T-helper 22 cell (primary cell): ENCODE data around the gene MRPS5.

Experiments used
- DNase-seq: peaks from one replicate; pipeline ENCODE4 v3.0.0-alpha.2; 2020; ENCODE audit warnings: low read depth

The MRPS5 gene

DNA sequence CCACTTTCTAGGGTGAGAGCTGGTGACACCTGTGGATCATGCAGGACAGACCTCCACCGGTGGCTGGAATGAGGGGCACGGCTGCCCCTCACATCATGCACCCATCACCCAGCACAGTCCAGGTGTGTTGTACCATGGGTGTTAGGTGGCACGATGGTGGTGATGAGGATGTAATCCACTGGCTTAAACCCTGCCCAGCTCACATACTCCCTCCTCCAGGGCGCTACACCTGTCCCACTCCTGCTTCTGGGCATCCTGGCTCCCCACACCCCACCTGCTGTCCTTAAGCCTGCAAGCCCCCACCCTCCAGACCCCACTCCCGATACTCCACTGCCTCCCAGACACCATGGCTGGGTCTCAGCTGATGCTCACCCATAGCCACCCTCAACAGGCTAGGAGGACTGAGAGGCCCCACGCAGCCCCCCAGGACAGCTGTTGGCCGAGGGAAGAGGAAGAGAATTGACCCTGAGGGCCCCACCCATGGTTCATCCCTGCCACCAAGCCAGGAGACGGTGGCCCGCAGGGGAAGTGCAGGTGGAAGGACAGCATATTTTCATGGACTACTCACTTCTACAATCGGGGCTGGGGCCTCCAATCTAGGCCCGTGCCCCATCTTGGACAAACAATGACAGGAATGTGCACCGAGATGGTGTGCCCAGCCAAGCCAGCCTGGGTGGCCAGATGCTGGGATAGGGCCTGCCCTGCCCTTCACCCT lies 61.8 kb downstream of the MRPS5 start:
- DNase-seq, result no peak

DNA sequence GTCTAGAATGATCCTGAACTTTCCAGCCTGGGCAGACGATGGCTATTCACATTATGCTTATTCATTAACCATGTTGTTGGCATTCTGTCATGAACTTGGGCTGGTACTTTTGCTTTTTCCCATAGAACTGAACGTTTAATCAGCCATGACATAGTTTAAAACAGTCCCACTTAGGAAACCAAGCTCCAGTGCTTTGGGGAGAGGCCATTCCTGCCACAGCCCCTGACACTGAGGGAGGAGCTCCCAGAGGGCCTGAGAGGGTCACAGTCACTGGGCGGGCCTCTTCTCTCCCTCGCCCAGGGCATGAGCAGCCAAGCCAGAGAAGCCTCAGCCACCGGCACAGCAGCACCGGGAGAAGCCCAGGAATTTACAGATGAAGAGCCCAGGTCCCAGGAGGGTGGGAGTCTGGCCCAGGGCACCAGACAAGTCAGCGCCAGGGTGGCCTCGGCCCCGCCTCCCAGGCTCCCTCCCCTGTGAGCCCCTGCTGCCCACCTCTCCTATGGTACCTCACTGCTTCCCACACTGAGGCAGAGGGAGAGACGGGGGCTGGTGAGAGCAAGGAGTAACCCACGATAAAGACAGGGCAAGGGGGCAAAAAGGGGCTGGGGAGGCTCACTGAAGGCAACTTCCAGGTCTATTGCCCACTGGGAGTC lies 62.5 kb downstream of the MRPS5 start:
- no peak for DNase-seq

DNA sequence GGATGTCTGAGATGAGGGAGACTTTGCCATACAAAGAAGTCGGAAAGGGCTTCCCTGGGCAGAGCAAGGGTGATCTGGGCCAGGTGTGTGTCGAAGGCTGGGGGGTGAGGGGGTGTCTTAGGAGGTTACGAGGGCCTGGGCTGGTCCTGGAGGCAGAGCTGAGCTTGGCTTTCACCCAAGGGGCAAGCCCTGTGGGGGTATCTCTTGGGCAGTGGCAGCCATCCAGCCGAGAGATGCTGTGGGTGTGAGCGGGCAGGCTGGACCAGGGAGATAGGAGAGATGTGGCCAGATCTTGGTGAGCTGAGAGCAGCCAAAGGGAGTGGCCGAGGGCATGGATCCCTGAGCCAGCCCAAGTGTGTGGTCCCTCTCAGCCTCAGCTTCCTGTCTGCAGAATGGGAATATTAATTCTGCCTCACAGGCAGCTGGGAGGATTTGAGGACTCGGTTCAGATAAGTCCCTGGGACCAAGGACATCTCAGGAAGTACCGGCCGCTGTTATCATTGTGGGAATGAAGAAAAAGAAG lies 63.1 kb downstream of the MRPS5 start:
- no peak for DNase-seq

DNA sequence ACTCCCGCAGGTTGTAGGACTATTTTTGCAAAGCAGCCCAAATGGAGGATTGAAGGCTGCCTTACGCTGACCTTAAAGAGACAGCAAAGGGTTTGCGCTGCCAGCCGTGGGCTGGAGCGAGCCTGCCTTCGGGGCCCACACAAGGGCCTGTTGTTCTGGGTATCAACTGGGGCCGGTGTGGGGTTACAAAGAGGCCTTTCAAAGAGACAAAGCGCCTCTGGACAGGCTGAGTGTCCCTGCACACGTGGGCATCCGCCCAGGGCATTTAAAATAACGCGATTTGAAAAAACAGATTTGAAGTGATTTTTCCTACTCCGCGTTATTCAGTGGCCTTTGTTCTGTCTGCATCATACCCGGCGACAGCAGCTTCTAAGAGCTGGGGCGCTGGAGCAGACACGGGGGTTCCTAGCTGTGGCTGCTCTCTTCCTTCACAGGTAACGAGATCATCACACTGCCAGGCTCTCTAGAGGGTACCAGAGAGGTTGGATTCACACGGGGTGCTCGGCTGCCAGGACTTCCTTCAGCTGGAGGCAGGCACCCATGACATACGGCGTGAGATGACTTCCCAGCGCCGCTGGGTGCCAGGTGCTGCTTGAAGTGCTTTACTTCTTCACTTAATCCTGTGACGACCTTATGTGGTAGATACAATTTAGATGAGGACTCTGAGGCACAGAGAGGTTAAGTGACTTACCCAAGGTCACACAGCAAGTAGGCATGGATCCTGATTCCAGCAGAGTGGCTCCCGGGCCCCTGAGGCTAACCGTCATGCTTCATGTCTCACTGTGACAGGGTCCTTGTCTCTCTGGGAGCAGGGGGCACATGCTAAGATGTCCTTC lies 63.9 kb downstream of the MRPS5 start:
- no peak for DNase-seq

DNA sequence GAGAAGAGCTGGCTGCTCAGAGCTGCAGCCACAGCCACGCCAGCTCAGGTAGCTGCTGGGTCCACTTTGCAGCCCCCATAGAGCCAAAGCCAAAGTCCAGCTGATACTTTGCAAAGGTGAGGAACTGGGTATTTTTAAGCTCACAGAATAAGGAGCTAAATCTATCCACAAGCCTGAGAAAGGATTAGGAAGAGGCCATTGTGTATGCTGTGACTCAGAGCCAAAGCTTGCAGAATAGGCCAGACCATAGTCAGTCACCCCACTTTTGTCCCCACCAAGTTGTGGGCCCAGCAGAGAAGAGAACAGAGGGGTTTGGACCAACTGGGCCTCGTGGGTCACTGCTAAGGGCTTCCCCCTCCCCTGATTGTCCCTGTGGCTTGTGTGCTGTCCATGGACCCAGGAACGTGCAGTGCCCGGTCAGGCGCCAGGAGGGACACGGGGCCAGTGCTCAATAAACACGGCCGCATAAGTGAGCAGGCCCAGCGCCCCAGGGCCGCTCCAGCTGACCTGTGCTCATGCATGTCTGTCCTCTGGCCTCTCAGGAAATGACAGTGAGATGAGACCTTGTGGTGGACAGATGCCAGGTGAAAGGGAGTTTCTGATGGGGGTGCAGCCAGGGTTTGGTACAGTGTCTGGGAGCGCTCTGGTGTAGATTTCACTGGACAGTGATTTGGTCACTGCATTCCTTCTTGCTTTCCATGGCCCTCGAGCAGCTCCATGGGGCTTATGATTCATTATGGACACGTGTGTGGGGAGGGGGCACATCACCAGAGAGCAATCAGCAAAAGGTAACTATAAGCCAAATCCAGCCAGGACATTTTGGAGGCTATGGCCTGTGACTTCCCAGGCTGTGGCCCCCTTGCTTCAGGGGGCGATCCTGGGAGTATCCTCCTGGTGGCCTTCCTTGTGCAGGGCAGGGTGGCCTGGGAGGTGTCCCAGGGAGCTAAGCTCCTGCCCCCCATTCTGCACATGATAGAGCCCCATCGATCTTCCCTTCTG lies 64.8 kb downstream of the MRPS5 start:
- no peak for DNase-seq

DNA sequence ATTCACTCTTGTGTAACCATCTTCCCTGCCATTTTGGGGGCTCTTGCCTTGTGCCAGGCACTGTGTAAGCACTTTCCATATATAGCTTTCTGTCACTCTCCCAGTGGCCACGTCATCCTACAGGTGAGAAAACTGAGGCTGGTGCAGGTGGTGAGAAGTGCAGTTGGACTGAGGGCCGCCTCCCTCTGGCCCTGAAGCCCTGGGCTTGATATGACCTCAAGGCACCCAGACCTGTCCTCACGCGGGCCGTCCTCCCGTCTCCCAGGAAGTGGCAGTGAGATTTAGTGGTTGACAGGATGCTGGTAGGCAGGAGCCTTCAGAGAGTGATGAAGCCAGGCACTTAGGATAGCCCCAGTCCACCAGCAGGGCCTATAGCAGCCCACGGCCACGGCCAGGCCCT lies 65.6 kb downstream of the MRPS5 start:
- no peak for DNase-seq

DNA sequence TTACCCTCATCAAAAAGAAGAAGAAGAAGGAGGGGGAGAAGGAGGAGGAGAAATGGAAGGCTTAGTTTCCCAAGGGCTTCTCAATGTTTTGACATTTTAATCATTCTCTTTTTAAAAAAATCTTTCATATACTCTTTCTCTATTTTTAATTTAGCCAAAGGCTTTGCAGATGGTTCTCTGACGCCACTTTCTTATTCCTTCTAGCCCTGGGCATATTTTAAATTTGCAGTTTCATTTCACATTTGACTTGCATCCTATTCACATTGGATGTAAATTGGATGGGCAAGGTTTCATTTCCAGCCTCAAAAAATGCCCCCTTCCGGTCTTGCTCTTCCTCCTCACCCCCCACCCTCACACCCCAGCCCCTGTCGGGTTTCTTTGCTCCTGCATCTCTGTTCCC lies 66.3 kb downstream of the MRPS5 start:
- no peak for DNase-seq

DNA sequence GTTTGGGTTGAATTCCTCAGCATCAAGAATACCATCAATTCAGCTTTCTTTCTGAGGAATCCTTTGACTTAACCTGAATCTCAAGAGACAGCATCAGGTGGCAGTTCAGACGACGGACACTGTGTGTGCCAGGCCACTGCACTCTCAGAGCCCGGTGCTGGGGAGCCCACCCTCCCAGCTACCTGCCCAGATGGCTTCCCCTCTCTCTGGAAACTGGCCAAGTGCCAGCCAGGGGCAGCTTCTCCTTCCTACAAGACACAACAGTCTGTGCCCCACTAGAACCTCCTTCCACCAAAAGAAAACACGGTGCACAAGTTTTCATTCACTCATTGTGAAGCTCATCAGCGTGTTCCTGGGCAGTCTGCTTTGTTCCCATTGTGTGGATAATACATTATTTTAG lies 67.6 kb downstream of the MRPS5 start:
- no peak for DNase-seq

DNA sequence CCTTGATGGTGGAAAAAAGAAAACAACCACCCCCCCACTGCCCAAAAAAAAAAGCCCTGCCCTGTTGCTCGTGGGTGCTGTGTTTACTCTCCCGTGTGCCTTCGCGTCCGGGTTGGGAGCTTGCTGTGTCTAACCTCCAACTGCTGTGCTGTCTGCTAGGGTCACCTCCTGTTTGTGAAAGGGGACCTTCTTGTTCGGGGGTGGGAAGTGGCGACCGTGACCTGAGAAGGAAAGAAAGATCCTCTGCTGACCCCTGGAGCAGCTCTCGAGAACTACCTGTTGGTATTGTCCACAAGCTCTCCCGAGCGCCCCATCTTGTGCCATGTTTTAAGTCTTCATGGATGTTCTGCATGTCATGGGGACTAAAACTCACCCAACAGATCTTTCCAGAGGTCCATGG lies 68.1 kb downstream of the MRPS5 start:
- no peak for DNase-seq

DNA sequence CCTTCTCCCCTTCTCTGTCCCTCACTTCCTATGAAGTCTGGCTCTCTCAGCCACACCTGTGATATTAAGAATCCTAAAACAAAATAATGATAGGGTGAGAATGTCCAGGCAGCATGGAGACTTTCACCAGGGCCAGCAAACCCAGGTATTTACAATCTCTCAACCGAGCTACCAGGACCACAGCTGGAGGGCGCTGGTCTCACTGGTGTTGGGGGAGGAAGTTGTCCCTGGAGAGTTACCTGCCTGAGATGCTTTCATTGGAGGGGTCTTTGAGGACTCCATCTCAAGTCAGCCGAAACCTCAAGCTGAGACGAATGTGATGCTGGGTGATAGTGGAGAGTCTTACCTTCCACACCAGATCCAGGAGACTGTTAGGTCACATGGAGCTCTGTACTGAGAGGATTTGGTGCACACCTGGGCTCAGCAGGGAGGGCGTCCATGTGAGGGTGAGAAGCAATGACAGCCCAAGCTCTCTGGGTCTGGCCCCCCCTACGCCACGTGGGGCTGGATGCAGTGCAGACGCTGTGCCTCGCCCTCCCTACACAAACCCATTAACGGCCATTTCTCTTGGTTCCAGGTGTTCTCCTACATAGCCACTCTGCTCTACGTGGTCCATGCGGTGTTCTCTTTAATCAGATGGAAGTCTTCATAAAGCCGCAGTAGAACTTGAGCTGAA lies 68.7 kb downstream of the MRPS5 start:
- DNase-seq, result no peak

DNA sequence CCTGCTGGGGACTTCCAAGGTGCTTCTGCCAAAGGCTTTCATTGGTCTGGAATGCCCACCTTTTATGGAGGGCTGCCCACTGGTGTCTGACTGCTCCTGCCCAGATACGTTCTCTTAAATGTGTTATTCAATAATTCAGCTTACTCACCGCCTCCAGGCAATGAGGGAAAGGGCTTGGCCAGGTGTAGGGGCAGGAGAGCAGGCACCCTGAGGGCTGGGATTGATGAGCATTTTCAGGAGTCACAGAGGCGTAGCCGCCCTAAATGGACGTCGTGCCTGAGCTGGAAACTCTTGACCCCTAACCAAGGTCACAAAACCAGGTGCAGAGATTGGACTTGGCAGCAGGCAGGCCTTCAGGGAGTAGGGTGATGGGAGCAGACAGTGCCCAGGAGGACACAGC lies 69.3 kb downstream of the MRPS5 start:
- no peak for DNase-seq

DNA sequence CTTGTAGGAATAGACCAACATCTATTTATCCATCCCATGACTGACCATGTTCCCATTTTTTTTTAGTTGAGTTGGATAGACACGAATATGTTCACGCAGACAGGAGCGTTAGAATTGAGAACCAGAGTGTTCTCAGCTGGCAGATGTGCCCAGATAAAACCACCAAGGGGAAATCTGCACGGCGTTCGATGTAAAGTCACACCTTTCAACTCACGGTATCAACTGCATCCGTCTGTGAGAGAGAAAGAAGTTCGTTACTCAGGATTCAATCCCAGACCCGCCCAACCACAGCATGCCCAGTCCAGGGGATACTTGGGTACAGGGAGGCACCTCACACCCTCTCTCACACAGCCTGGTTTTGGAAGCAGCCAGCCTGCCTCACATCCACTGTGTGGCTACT lies 70.0 kb downstream of the MRPS5 start:
- DNase-seq, result no peak

DNA sequence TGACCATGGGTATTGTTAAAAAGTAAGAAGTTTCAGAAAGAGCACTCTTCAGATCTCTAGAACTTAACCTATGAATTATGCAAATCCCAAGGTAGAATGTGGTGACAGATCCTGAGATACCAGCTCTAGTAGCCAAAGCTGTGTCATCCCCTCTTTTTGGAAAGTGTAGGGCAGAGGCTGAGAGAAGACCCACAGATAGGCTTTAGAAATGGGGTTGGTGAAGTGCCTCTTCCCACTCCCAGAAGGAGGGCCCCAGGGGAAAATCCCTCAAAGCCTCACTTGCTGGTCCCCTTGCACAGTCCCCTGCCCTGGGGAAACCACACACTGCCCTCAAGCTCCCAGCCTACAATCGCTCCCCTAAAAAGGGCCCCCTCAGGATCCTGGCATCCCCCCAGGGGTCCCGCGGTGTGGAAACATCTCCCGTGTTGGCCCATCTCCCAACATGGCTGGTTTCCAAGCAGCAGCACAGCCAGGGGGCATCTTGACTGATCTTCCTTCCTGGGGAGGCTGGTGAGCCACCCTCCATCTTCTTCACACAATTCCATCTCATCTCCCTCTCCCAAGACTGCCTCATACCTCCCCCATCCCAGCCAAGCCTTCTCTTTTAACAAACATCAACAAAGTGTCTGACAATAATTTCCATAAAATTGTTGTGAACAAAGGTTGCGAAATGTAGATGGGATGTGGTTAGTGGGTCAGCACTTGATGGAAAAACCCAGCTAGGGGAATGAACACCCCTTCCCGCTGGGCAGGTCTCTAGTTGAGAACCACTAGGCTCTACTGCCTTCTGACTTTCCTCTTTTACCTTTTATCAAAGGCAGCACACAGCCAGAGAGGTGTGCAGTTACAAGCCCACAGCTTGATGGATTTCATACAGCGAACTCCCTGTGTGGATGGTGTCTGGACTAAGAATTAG lies 71.0 kb downstream of the MRPS5 start:
- no peak for DNase-seq

DNA sequence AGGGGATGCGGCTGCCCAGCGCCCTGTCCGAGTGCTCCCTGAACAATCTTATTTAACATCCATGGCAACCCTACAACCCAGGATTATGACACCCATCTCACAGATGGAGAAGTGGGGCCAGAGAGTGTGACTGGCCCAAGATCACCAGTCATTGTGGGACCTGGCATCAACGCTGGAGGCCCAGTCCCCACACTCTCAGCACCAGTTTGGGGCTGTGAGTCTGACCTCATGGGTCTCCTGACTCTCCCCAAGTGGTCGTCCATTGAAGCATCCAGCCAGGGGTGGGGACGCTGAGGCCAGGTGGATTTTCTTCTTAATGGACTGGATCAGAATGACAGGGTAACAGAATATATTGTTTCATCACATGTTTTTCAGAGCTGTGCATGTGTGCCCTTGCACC lies 71.6 kb downstream of the MRPS5 start:
- no peak for DNase-seq

DNA sequence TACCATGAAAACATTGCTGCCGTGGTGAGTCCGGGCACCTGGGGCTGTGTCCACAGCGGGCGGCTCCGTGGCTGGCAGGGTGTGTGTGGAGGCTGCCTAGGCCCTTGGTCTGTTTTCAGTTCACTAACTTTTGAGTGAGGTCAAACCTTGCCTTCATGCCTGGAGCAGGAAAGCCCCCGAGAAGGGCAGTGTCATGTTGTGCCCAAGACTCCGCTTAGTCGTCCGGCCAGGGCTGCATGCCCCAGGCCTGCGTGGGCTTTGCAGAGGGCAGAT lies 72.0 kb downstream of the MRPS5 start:
- no peak for DNase-seq

DNA sequence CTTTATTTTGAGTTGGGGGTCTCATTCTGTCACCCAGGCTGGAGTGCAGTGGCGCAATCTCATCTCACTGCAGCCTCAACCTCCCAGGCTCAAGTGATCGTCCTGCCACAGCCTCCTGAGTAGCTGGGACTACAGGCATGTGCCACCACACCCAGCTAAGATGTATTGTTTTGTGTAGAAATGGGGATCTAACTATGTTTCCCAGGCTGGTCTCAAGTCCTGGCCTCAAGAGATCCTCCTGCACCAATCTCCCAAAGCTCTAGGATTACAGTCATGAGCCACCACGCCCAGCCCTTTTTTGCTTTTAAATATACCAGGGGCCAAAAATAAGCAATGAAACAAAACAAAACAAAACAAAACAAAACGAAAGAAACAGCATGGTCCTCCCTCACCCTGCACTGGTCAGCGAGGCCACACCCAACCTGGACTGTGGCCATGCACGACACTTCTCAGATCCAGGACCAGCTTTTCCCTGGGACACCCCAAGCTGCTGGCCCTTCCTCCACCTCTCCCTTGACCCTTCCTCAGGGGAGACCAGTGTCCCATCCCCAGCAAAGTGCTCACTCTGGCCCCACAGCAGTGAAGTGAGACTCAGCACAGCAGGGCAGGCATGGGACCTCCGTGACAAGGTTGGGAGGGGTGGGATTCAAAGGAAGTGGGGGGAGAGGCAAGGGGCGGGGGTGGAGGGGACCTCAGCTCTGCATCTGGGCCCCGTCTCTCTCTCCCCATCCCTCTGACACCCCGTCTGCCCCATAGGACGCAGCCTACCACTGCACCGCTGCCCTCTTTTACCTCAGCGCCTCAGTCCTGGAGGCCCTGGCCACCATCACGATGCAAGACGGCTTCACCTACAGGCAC lies 72.6 kb downstream of the MRPS5 start:
- no peak for DNase-seq

DNA sequence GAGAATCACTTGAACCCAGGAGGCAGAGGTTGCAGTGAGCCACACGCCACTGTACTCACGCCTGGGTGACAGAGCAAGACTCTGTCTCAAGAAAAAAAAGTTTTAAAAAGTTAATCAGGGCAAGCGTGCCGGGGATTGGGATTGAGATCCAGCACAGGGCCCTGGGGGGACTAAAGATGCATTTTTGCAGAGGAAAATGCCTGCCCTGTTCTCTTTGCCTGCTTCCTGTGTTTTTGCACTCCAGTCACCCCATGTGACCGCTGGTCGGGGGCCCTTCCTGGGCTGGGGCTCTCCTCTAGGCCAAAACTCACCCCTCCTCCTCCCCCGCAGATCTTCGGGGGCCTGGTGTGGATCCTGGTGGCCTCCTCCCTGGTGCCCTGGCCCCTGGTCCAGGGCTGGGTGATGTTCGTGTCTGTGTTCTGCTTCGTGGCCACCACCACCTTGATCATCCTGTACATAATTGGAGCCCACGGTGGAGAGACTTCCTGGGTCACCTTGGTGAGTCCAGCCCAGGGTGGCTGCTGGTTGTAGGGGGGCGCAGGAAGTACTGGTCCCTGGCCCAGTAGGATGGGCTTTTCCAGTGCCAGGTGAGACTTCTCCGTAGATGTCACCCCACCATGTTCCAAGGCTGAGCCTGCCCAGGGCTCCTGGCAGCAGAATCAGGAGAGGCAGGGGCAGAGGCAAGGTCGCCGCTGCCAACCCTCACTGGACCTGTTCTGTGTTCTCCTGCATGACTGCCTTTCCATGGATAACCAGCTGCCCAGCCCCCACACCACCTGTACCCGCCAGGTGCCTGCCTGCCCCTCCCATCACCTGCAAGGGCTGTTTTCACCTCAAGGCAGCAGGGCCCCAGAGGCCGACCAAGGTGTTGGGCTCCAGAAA lies 73.7 kb downstream of the MRPS5 start:
- no peak for DNase-seq

DNA sequence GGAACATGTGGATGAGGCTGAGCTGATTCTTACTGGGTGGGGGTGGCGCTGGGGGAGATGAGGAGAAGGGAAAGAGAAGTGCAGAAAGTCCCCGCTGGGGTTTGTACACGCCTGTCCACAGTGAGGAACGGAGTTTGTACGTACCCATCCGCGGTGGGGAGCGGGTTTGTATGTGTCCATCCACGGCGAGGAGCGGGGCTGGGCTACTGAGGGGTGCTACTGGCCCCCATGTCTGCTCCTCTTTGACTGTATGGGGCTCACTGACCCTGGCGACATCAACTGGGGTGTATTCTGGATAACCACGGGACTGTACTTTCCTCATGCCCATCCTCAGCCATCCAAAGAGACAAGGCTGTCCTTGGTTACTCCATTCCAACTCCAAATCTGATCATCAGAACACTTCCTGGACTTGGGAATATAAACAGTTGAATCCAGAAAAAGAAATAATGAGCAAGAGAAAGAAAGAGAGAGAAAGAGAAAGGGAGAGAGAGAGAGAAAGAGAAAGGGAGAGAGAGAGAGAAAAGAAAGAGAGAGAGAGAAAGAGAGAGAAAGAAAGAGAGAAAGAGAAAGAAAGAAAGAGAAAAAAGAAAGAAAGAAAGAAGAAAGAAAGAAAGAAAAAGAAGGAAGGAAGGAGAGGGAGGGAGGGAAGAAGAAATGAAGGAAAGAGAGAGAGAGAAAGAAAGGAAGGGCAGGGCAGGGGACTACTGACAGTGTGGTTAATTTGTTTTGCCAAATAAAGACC lies 75.1 kb downstream of the MRPS5 start:
- no peak for DNase-seq
